Amniotic epithelial cell (primary cell): Measurements from ENCODE around the gene GTF2IRD1.
"Not testable (repeated sequence)": the region's sequence is repeated elsewhere in the genome, so short reads cannot be mapped to it uniquely, and the experiment has no call there.

Source experiments
- DNase-seq: peaks from one replicate; pipeline ENCODE4 v3.0.0-alpha.2; 2010; ENCODE audit warnings: low read depth

The GTF2IRD1 gene

GRCh38 chr7:74467876-74468275, 14.2 kb downstream of the GTF2IRD1 start:
- no peak for DNase-seq

GRCh38 chr7:74470504-74470903, 16.8 kb downstream of the GTF2IRD1 start:
- DNase-seq: no peak

GRCh38 chr7:74473116-74473515, 19.4 kb downstream of the GTF2IRD1 start:
- no peak for DNase-seq

GRCh38 chr7:74474271-74474865, 20.7 kb downstream of the GTF2IRD1 start:
- no peak for DNase-seq

- DNase-seq: no peak
Observed at GRCh38 chr7:74475243-74475986, 21.7 kb downstream of the GTF2IRD1 start.

GRCh38 chr7:74475987-74476350, 22.3 kb downstream of the GTF2IRD1 start:
- DNase-seq: no peak

- DNase-seq: no peak
Observed at GRCh38 chr7:74476626-74477025, 22.9 kb downstream of the GTF2IRD1 start.

- DNase-seq: no peak
Observed at GRCh38 chr7:74478671-74479065, 25.0 kb downstream of the GTF2IRD1 start.

- peak; percentile 41 for DNase-seq
Observed at GRCh38 chr7:74479066-74479781, 25.5 kb downstream of the GTF2IRD1 start.

GRCh38 chr7:74479961-74480829, 26.5 kb downstream of the GTF2IRD1 start:
- DNase-seq: peak; percentile 90

GRCh38 chr7:74480861-74481417, 27.2 kb downstream of the GTF2IRD1 start:
- peak; percentile 89 for DNase-seq

- peak; percentile 38 for DNase-seq
Observed at GRCh38 chr7:74481458-74482196, 27.9 kb downstream of the GTF2IRD1 start.

- DNase-seq: no peak
Observed at GRCh38 chr7:74482197-74482467, 28.4 kb downstream of the GTF2IRD1 start.

- peak; percentile 99 for DNase-seq
Observed at GRCh38 chr7:74482629-74483401, 29.1 kb downstream of the GTF2IRD1 start.

- peak; percentile 69 for DNase-seq
Observed at GRCh38 chr7:74483402-74484336, 30.0 kb downstream of the GTF2IRD1 start.

GRCh38 chr7:74485611-74486010, 31.9 kb downstream of the GTF2IRD1 start:
- no peak for DNase-seq

GRCh38 chr7:74488518-74489030, 34.9 kb downstream of the GTF2IRD1 start:
- not testable (repeated sequence) for DNase-seq

GRCh38 chr7:74489997-74490945, 36.6 kb downstream of the GTF2IRD1 start:
- DNase-seq: no peak
